Duodenal mucosa (tissue), 2 donors: ENCODE measurements around the gene CHD5.
"Not testable (repeated sequence)": the region's sequence is repeated elsewhere in the genome, so short reads cannot be mapped to it uniquely, and the experiment has no call there.

Experiments
- H3K27ac ChIP-seq: one replicate; pipeline ENCODE4 v1.7.0; 2013; ENCODE audit warnings: low read depth, low read length
- H3K27me3 ChIP-seq, 2 donors: one replicate each; pipeline ENCODE4 v1.7.0; 2013; ENCODE audit warnings: low read length in 2 of 2, control low read depth in 1 of 2; ENCODE audit not compliant: insufficient read depth in 2 of 2, control insufficient read depth in 1 of 2
- H3K36me3 ChIP-seq, 2 donors: one replicate each; pipeline ENCODE4 v1.7.0; 2013; ENCODE audit warnings: low read length in 2 of 2, control low read depth in 1 of 2; ENCODE audit not compliant: insufficient read depth in 2 of 2, control insufficient read depth in 1 of 2
- H3K4me1 ChIP-seq, 2 donors: one replicate each; pipeline ENCODE4 v1.7.0; 2013; ENCODE audit warnings: low read length in 2 of 2, control low read depth in 1 of 2; ENCODE audit not compliant: insufficient read depth in 2 of 2, control insufficient read depth in 1 of 2
- H3K4me3 ChIP-seq, 2 donors: one replicate each; pipeline ENCODE4 v1.7.0; 2013; ENCODE audit warnings: low read length in 2 of 2, low read depth in 1 of 2
- H3K9ac ChIP-seq, 2 donors: one replicate each; pipeline ENCODE4 v1.7.0; 2013; ENCODE audit warnings: low read length in 2 of 2, low read depth in 1 of 2
- H3K9me3 ChIP-seq, 2 donors: one replicate each; pipeline ENCODE4 v1.7.0; 2013; ENCODE audit warnings: low read length in 2 of 2, control low read depth in 1 of 2; ENCODE audit not compliant: control insufficient read depth in 1 of 2

CHD5 gene

GRCh38 chr1:6180268-6180706 is at the start of gene CHD5:
Gene CHD5 (minus strand): TSS chr1:6180321. CDS start chr1:6180023, 298 bp downstream.
- peaks cover 34 to 40% of the 10 kb centered on the region in 2 donors for H3K27me3 ChIP-seq
- peaks cover 0 to 4% of the 10 kb centered on the region in 2 donors for H3K4me1 ChIP-seq
- peaks cover 1 to 3% of the 10 kb centered on the region in 2 donors for H3K36me3 ChIP-seq
- H3K4me3 ChIP-seq: no peak within 1 kb of the TSS
- no peaks in the 10 kb centered on the region for H3K9me3 ChIP-seq
- no peak within 1 kb of the TSS for H3K27ac ChIP-seq
- H3K9ac ChIP-seq: no peak within 1 kb of the TSS

GRCh38 chr1:6225651-6226050 is 45.5 kb upstream of the CHD5 start:
- H3K27ac ChIP-seq: no peak overlapping the region
- no peaks in the 10 kb centered on the region for H3K27me3 ChIP-seq
- H3K9me3 ChIP-seq: no peaks in the 10 kb centered on the region
- no peak overlapping the region for H3K4me3 ChIP-seq
- peaks cover 24 to 84% of the 10 kb centered on the region in 2 donors for H3K36me3 ChIP-seq
- H3K9ac ChIP-seq: no peak overlapping the region
- no peaks in the 10 kb centered on the region for H3K4me1 ChIP-seq

GRCh38 chr1:6224718-6225117 is 44.6 kb upstream of the CHD5 start:
- Histone ChIP-seq H3K36me3 (peaks cover 24 to 81% of the 10 kb centered on the region in 2 donors), H3K9ac (no peak overlapping the region), H3K9me3 (no peaks in the 10 kb centered on the region), H3K27ac (no peak overlapping the region), H3K4me3 (no peak overlapping the region), H3K4me1 (no peaks in the 10 kb centered on the region), H3K27me3 (no peaks in the 10 kb centered on the region)

DNA sequence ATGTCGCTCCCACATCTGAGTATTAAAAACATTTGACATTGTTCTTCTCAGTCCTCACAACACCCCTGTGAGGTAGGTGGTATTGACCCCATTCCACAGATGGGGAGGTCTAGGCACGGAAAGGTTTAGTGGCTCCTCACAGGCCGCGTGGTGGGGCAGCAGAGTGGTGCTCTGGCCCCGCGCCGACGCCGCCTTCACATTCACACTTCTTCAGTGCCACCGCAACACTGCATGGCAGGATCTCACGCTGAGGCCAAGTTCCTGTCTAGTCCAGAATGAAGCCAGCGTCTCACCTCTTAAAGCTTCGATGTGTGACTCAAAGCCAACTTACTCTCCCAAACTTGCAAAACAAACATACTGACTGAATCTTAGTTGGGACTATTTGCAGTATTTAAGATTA is 43.5 kb upstream of the CHD5 start:
- Histone ChIP-seq H3K9me3 (no peaks in the 10 kb centered on the region), H3K27ac (no peak overlapping the region), H3K4me3 (no peak overlapping the region), H3K9ac (no peak overlapping the region), H3K27me3 (no peaks in the 10 kb centered on the region), H3K36me3 (peaks cover 24 to 75% of the 10 kb centered on the region in 2 donors), H3K4me1 (no peaks in the 10 kb centered on the region)

- Histone ChIP-seq H3K4me1 (no peaks in the 10 kb centered on the region), H3K9me3 (no peaks in the 10 kb centered on the region), H3K27ac (no peak overlapping the region), H3K4me3 (no peak overlapping the region), H3K9ac (no peak overlapping the region), H3K27me3 (no peaks in the 10 kb centered on the region), H3K36me3 (peaks cover 24 to 66% of the 10 kb centered on the region in 2 donors)
These were observed 42.5 kb upstream of the CHD5 start for GRCh38 chr1:6222636-6223035.

DNA sequence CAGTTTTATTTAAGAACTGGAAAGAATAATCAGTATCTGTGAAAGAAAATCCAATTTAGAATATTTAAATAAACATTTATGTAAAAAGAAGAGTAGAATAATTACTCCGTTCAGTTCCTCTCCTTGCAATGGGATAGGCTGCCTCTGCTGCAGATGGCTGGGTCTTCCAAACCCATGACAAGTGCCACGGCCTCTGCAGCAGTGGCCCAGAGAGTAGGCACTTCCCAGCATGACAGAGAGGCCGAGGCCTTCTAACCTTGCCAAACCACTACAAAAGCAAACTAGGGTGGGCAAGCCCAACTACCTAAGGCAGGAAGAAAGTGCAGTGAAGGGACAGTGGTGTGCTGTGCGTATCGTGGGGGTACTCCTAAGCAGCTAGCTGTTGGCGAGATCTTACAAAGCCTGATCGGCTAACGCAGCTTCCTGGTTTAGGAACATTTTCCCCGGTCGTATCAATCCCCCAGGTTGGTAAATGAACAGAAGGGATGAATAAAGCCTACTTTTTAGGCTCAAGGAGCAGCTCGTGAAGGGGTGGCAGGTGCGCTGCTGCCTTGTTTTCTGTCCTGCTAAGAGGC is 41.2 kb upstream of the CHD5 start:
- Histone ChIP-seq H3K27me3 (no peaks in the 10 kb centered on the region), H3K27ac (no peak overlapping the region), H3K9me3 (no peaks in the 10 kb centered on the region), H3K9ac (no peak overlapping the region), H3K4me3 (no peak overlapping the region), H3K4me1 (no peaks in the 10 kb centered on the region), H3K36me3 (peaks cover 17 to 55% of the 10 kb centered on the region in 2 donors)

GRCh38 chr1:6220236-6220635 is 40.1 kb upstream of the CHD5 start:
- Histone ChIP-seq H3K27me3 (no peaks in the 10 kb centered on the region), H3K4me3 (no peak overlapping the region), H3K9ac (no peak overlapping the region), H3K4me1 (no peaks in the 10 kb centered on the region), H3K36me3 (peaks cover 17 to 44% of the 10 kb centered on the region in 2 donors), H3K27ac (no peak overlapping the region), H3K9me3 (no peaks in the 10 kb centered on the region)

- not testable (repeated sequence) for H3K4me1 ChIP-seq, H3K9me3 ChIP-seq, H3K27ac ChIP-seq, H3K9ac ChIP-seq, H3K4me3 ChIP-seq, H3K27me3 ChIP-seq
- H3K36me3 ChIP-seq: peaks cover 12 to 38% of the 10 kb centered on the region in 2 donors
These were observed 39.5 kb upstream of the CHD5 start for GRCh38 chr1:6219641-6220040.

- no peak overlapping the region for H3K4me3 ChIP-seq
- H3K27ac ChIP-seq: no peak overlapping the region
- H3K9ac ChIP-seq: no peak overlapping the region
- no peaks in the 10 kb centered on the region for H3K4me1 ChIP-seq
- H3K36me3 ChIP-seq: peaks cover 1 to 27% of the 10 kb centered on the region in 2 donors
- no peaks in the 10 kb centered on the region for H3K9me3 ChIP-seq
- no peaks in the 10 kb centered on the region for H3K27me3 ChIP-seq
These were observed 38.4 kb upstream of the CHD5 start for GRCh38 chr1:6218375-6219164.

DNA sequence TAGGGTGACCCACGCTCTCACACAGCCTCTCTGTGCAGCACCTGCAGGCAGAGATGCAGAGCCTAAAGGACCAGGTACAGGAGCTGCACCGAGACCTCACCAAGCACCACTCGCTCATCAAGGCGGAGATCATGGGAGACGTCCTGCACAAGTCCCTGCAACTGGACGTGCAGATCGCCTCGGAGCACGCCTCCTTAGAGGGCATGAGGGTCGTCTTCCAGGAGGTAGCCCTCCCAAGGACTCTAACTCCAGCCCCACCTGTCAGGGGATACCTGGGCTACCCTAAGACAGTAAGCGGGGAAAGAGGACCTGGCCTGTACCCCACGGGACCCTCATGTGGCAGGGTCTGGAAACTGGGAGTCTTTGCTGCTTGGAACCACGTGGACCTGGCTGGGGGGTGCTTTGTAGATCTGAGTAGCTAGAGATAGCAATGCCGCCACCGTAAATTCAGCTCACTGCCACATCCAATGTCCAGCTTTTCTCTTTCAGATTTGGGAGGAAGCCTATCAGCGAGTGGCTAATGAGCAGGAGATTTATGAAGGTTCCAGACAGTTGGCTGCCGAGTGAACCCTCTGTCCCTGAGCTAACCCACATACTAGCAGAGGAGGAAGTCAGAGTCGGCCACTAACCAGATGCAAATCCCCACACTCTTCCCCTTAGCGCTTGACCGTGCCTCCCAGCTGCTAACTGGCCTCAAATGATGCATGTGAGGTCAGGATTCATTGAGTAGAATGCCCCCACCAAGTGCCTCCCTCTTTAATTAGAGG is 32.3 kb upstream of the CHD5 start:
- Histone ChIP-seq H3K9me3 (no peaks in the 10 kb centered on the region), H3K36me3 (peaks cover 0 to 5% of the 10 kb centered on the region in 2 donors), H3K4me3 (no peak overlapping the region), H3K27ac (no peak overlapping the region), H3K4me1 (peaks cover 0 to 11% of the 10 kb centered on the region in 2 donors), H3K27me3 (no peaks in the 10 kb centered on the region), H3K9ac (no peak overlapping the region)
